ENCODE data around the gene MACROD1. TPM values are rescaled to one million over a fixed set of nuclear protein-coding genes. Genes with fewer than 3 reads are reported as not detected.
A peak's percentile ranks its signal among the peaks of the same experiment; 100 is the strongest.

MACROD1 gene
- total and polyA plus RNA-seq, 2 of the 13 experiments (the other 11 are each of a cell fraction or from before 2014, with no cell fraction given): 23.1 to 34.5 TPM

DNA sequence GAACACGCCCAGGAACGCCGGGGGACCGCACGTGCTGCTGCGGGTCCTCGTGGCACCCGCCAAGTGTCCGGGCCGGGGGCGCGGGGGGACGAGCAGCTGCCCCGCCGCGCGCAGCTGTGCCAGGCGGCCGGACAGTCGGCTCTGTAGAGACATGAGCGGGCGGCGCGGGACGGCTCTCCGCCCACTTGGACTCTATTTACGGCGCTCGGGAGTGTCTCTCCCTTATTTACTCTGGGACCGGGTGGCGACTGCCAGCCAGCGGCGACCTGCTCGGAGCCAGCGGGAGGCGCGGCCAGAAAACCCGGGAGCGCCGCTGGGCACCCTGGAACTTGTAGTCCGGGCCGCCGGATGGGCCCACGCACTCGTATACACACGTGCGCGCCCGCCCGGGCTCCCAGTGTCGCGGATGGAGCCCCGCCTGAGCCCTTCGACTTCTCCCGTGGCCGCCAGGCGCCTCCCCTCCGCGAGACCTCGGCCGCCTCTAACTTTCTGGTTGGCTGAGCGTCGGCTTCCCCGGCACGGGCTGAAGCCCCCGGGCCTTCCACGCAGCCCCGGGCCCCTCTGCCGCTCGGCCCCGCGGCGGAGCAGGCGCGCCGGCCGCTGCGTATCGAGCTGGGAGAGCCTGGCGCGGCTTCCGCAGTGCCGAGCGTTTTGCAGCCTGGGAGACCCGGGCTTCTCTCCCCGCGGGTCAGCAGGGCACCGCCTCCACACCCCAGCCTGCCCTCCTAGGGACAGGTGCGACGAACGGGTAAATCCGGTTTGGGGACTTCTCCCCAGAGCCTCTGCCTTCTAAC, at the start of gene MACROD1 (continued):
- TF ChIP-seq REL (CRISPR knock-in tag; conservative IDR thresholded peaks at IDR 0.05) (no peak), ZNF7 (CRISPR knock-in tag; IDR thresholded peaks at IDR 0.05) (no peak), ZMYM3 (CRISPR knock-in tag; IDR thresholded peaks at IDR 0.05) (no peak; the same call in 1 of the 2 replicates), MED8 (CRISPR knock-in tag; IDR thresholded peaks at IDR 0.05; ENCODE audit: insufficient replicate concordance) (peak; percentile 58), HCFC1 (IDR thresholded peaks at IDR 0.05; ENCODE audit: low read depth, low read length) (peak; percentile 74), PTBP1 (IDR thresholded peaks at IDR 0.05; ENCODE audit: low read depth, low read length, poor library complexity, severe bottlenecking) (no peak), HNRNPLL (IDR thresholded peaks at IDR 0.05; ENCODE audit: low read depth, low read length, poor library complexity, severe bottlenecking) (peak; percentile 94), CHD2 (IDR thresholded peaks at IDR 0.05; ENCODE audit: low read depth, low read length) (0 out of 2 replicates have a peak, but pooled peaks have one; percentile 8), EP300 (IDR thresholded peaks at IDR 0.05; ENCODE audit: low read depth in 2 of 2, low read length in 2 of 2) (no peak), EP300 (CRISPR knock-in tag; IDR thresholded peaks at IDR 0.05; ENCODE audit: borderline replicate concordance) (0 out of 2 replicates have a peak, but pooled peaks have one; percentile 7), NFRKB (IDR thresholded peaks at IDR 0.05) (no peak), ZNF879 (CRISPR knock-in tag; IDR thresholded peaks at IDR 0.05) (no peak), CC2D1A (CRISPR knock-in tag; IDR thresholded peaks at IDR 0.05) (no peak), GTF3A (CRISPR knock-in tag; conservative IDR thresholded peaks at IDR 0.05) (no peak), KDM1A (CRISPR knock-in tag; IDR thresholded peaks at IDR 0.05) (no peak), ADNP (CRISPR knock-in tag; IDR thresholded peaks at IDR 0.05) (no peak), ZFYVE20 (CRISPR knock-in tag; IDR thresholded peaks at IDR 0.05; ENCODE audit: borderline replicate concordance, low read depth) (no peak), ZNF33A (CRISPR knock-in tag; IDR thresholded peaks at IDR 0.05; ENCODE audit: borderline replicate concordance) (no peak), FIP1L1 (IDR thresholded peaks at IDR 0.05; ENCODE audit: borderline replicate concordance, insufficient read depth, low read depth, low read length) (no peak)
- TF ChIP-seq, protein P1, sequence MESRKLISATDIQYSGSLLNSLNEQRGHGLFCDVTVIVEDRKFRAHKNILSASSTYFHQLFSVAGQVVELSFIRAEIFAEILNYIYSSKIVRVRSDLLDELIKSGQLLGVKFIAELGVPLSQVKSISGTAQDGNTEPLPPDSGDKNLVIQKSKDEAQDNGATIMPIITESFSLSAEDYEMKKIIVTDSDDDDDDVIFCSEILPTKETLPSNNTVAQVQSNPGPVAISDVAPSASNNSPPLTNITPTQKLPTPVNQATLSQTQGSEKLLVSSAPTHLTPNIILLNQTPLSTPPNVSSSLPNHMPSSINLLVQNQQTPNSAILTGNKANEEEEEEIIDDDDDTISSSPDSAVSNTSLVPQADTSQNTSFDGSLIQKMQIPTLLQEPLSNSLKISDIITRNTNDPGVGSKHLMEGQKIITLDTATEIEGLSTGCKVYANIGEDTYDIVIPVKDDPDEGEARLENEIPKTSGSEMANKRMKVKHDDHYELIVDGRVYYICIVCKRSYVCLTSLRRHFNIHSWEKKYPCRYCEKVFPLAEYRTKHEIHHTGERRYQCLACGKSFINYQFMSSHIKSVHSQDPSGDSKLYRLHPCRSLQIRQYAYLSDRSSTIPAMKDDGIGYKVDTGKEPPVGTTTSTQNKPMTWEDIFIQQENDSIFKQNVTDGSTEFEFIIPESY (CRISPR knock-in tag; IDR thresholded peaks at IDR 0.05): no peak
- TF ChIP-seq, protein P2, sequence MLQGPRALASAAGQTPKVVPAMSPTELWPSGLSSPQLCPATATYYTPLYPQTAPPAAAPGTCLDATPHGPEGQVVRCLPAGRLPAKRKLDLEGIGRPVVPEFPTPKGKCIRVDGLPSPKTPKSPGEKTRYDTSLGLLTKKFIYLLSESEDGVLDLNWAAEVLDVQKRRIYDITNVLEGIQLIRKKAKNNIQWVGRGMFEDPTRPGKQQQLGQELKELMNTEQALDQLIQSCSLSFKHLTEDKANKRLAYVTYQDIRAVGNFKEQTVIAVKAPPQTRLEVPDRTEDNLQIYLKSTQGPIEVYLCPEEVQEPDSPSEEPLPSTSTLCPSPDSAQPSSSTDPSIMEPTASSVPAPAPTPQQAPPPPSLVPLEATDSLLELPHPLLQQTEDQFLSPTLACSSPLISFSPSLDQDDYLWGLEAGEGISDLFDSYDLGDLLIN (CRISPR knock-in tag; IDR thresholded peaks at IDR 0.05; ENCODE audit: borderline replicate concordance): no peak
- TF ChIP-seq, protein P3, sequence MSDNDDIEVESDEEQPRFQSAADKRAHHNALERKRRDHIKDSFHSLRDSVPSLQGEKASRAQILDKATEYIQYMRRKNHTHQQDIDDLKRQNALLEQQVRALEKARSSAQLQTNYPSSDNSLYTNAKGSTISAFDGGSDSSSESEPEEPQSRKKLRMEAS (IDR thresholded peaks at IDR 0.05): peak; percentile 83
- TF ChIP-seq, protein P4, sequence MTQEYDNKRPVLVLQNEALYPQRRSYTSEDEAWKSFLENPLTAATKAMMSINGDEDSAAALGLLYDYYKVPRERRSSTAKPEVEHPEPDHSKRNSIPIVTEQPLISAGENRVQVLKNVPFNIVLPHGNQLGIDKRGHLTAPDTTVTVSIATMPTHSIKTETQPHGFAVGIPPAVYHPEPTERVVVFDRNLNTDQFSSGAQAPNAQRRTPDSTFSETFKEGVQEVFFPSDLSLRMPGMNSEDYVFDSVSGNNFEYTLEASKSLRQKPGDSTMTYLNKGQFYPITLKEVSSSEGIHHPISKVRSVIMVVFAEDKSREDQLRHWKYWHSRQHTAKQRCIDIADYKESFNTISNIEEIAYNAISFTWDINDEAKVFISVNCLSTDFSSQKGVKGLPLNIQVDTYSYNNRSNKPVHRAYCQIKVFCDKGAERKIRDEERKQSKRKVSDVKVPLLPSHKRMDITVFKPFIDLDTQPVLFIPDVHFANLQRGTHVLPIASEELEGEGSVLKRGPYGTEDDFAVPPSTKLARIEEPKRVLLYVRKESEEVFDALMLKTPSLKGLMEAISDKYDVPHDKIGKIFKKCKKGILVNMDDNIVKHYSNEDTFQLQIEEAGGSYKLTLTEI (CRISPR knock-in tag; conservative IDR thresholded peaks at IDR 0.05): no peak
- TF ChIP-seq, protein P5, sequence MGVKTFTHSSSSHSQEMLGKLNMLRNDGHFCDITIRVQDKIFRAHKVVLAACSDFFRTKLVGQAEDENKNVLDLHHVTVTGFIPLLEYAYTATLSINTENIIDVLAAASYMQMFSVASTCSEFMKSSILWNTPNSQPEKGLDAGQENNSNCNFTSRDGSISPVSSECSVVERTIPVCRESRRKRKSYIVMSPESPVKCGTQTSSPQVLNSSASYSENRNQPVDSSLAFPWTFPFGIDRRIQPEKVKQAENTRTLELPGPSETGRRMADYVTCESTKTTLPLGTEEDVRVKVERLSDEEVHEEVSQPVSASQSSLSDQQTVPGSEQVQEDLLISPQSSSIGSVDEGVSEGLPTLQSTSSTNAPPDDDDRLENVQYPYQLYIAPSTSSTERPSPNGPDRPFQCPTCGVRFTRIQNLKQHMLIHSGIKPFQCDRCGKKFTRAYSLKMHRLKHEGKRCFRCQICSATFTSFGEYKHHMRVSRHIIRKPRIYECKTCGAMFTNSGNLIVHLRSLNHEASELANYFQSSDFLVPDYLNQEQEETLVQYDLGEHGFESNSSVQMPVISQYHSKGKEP (CRISPR knock-in tag; IDR thresholded peaks at IDR 0.05): no peak; the same call in 1 of the 2 replicates

Measured in HepG2 (cell line).